GM18498 (cell line): ENCODE data around the gene HEATR1.
"Not testable (repeated sequence)": the region's sequence is repeated elsewhere in the genome, so short reads cannot be mapped to it uniquely, and the experiment has no call there.

ENCODE experiments used
- ATAC-seq: cut with Tn5 transposase; IDR thresholded peaks from one replicate; pipeline ENCODE4 v1.9.1; 2021; ENCODE audit warnings: mild to moderate bottlenecking, moderate library complexity; ENCODE audit not compliant: unreplicated experiment

Gene HEATR1

GRCh38 chr1:236603991-236604904 is at the start of gene HEATR1:
HEATR1 (minus strand) TSS chr1:236604516; CDS start chr1:236604095, 421 bp downstream.
- peak; percentile 97 for ATAC-seq

GRCh38 chr1:236645016-236645680 is 40.8 kb upstream of the HEATR1 start:
- ATAC-seq: no peak

- ATAC-seq: no peak
Observed at GRCh38 chr1:236642763-236643162, 38.4 kb upstream of the HEATR1 start.

- no peak for ATAC-seq
Observed at GRCh38 chr1:236639686-236640085, 35.4 kb upstream of the HEATR1 start.

GRCh38 chr1:236638945-236639344 is 34.6 kb upstream of the HEATR1 start:
- no peak for ATAC-seq

GRCh38 chr1:236636017-236636416 is 31.7 kb upstream of the HEATR1 start:
- ATAC-seq: no peak

- ATAC-seq: no peak
Observed at GRCh38 chr1:236627727-236628408, 23.6 kb upstream of the HEATR1 start.

- ATAC-seq: no peak
Observed at GRCh38 chr1:236623371-236624166, 19.3 kb upstream of the HEATR1 start.

GRCh38 chr1:236622407-236622806 is 18.1 kb upstream of the HEATR1 start:
- ATAC-seq: no peak

GRCh38 chr1:236619398-236619797 is 15.1 kb upstream of the HEATR1 start:
- no peak for ATAC-seq

GRCh38 chr1:236618507-236618906 is 14.2 kb upstream of the HEATR1 start:
- ATAC-seq: no peak

GRCh38 chr1:236615399-236616148 is 11.3 kb upstream of the HEATR1 start:
- ATAC-seq: no peak

GRCh38 chr1:236612349-236612748 is 8.0 kb upstream of the HEATR1 start:
- no peak for ATAC-seq

GRCh38 chr1:236608930-236609726 is 4.8 kb upstream of the HEATR1 start:
- no peak for ATAC-seq

GRCh38 chr1:236607597-236607996 is 3.3 kb upstream of the HEATR1 start:
- ATAC-seq: not testable (repeated sequence)

- no peak for ATAC-seq
Observed at GRCh38 chr1:236604905-236605806, 840 bp upstream of the HEATR1 start.

GRCh38 chr1:236602171-236602570 is 2.1 kb downstream of the HEATR1 start:
- ATAC-seq: no peak

- no peak for ATAC-seq
Observed at GRCh38 chr1:236590553-236591150, 13.7 kb downstream of the HEATR1 start.
